Calu3 (cell line): ENCODE results near the gene ART5. TPM values are rescaled to one million over a fixed set of nuclear protein-coding genes. Genes with fewer than 3 reads are reported as not detected.

Experiments
- BruUV-seq: library from RNA; stranded (reverse); fragments of 400-500 nt; replicated peaks from 2 replicates; lab custom pipeline; 2021; lab: Mats Ljungman, UMichigan
- CTCF ChIA-PET: fragments of 300-600 bp; sonication (Branson Sonifier 250); formaldehyde crosslinking; loops from one replicate; lab custom pipeline; 2022; ENCODE audit warnings: antibody characterized with exemption; lab: Charles Lee
- DNase-seq: peaks from one replicate; pipeline ENCODE4 v3.0.0; 2022
- H3K27ac Mint-ChIP-seq: one replicate; pipeline ENCODE4 v1.8.0; 2022; ENCODE audit warnings: mixed read lengths; ENCODE audit not compliant: unreplicated experiment
- H3K27me3 Mint-ChIP-seq: one replicate; pipeline ENCODE4 v1.8.0; 2022; ENCODE audit warnings: mixed read lengths; ENCODE audit not compliant: unreplicated experiment
- H3K36me3 Mint-ChIP-seq: one replicate; pipeline ENCODE4 v1.8.0; 2022; ENCODE audit warnings: mild to moderate bottlenecking, moderate library complexity, mixed read lengths; ENCODE audit not compliant: insufficient read depth, unreplicated experiment
- H3K4me1 Mint-ChIP-seq: one replicate; pipeline ENCODE4 v1.8.0; 2022; ENCODE audit warnings: mild to moderate bottlenecking, low read depth, mixed read lengths; ENCODE audit not compliant: unreplicated experiment
- H3K4me3 Mint-ChIP-seq: one replicate; pipeline ENCODE4 v1.8.0; 2022; ENCODE audit warnings: mild to moderate bottlenecking, low read depth, moderate library complexity, mixed read lengths; ENCODE audit not compliant: unreplicated experiment
- H3K9me3 Mint-ChIP-seq: one replicate; pipeline ENCODE4 v1.8.0; 2022; ENCODE audit warnings: low read depth, mixed read lengths; ENCODE audit not compliant: unreplicated experiment
- CTCF ChIP-seq: fragments of 200-600 bp; IDR thresholded peaks from one replicate; pipeline ENCODE4 v1.8.0; 2022; ENCODE audit warnings: antibody characterized with exemption; ENCODE audit not compliant: unreplicated experiment
- intact Hi-C: fragments of 100-400 bp; cut with micrococcal nuclease; formaldehyde crosslinking; loops from one replicate; pipeline ENCODE4 v1.10.0; 2022; ENCODE audit not compliant: unreplicated experiment
- total RNA-seq: library from RNA; stranded (reverse); gene quantifications from 2 replicates; pipeline ENCODE4 v1.2.3, GENCODE V29; 2022

Gene ART5
- total RNA-seq, 1 experiment from 2014 or later, result not detected

- Mint-ChIP-seq H3K9me3 (no peaks in the 10 kb centered on the region), H3K4me1 (no peaks in the 10 kb centered on the region), H3K27ac (no peak overlapping the region), H3K36me3 (no peaks in the 10 kb centered on the region), H3K4me3 (no peak overlapping the region), H3K27me3 (peaks cover 48% of the 10 kb centered on the region)
- BruUV-seq, result no TSS peak
- TF ChIP-seq CTCF, result no peak
- CTCF ChIA-PET, result no interaction called here
- no peak for DNase-seq
- intact Hi-C loops, result no loop called here
These were observed 19.3 kb downstream of the ART5 start for GRCh38 chr11:3622521-3622920.

GRCh38 chr11:3617990-3618389 lies 23.8 kb downstream of the ART5 start:
- no TSS peak for BruUV-seq
- DNase-seq, result no peak
- H3K9me3 Mint-ChIP-seq, result no peaks in the 10 kb centered on the region
- CTCF ChIA-PET, result no interaction called here
- H3K4me3 Mint-ChIP-seq, result no peak overlapping the region
- H3K36me3 Mint-ChIP-seq, result no peaks in the 10 kb centered on the region
- no peak overlapping the region for H3K27ac Mint-ChIP-seq
- H3K27me3 Mint-ChIP-seq, result peaks cover 80% of the 10 kb centered on the region
- no peak for TF ChIP-seq CTCF
- intact Hi-C loops, result no loop called here
- H3K4me1 Mint-ChIP-seq, result no peaks in the 10 kb centered on the region

DNA sequence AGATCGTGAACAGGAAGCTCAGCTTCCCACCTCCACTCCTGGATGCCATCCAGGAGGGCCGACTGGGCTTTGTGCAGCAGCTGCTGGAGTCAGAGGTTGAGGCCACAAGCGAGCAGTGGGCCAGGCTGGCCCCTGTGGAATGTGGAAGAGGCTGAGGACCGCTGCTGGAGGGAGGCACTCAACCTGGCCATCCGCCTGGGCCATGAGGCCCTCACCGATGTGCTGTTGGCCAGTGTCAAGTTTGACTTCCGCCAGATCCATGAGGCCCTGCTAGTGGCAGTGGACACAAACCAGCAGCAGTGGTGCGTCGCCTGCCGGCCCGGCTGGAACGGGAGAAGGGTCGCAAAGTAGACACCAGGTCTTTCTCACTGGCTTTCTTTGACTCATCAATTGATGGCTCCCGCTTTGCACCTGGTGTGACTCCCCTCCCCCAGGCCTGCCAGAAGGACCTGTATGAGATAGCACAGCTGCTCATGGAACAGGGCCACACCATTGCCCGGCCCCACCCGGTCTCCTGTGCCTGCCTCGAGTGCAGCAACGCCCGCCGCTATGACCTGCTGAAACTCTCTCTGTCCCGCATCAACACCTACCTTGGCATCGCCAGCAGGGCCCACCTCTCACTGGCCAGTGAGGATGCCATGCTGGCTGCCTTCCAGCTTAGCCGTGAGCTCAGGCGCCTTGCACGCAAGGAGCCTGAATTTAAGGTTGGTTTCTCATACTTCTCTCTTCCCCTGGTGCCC lies 24.9 kb downstream of the ART5 start:
- intact Hi-C loops, result no loop called here
- no TSS peak for BruUV-seq
- DNase-seq, result no peak
- Mint-ChIP-seq H3K27me3 (peaks cover 69% of the 10 kb centered on the region), H3K4me1 (no peaks in the 10 kb centered on the region), H3K4me3 (no peak overlapping the region), H3K9me3 (no peaks in the 10 kb centered on the region), H3K27ac (no peak overlapping the region), H3K36me3 (no peaks in the 10 kb centered on the region)
- TF ChIP-seq CTCF, result no peak
- CTCF ChIA-PET, result no interaction called here

DNA sequence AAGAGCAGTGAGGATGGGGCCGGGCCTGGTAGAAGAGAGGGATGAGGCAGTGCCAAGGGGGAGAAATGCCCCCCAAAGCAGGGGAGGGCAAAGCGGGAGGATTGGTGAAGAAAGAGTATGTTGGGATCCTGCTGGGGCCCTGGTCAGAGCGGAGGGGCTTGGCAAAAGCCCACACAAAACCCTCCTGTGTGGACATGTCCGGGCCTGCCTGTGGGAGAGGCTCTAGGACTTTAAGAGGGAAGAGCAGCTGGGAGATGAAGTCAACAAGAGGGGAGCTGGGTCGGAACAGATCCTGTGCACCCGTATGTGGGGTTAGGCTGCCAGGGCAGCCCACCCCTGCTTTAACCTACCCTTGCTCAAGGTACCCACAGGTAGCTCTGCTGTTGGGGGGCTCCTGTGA lies 25.8 kb downstream of the ART5 start:
- H3K9me3 Mint-ChIP-seq, result no peaks in the 10 kb centered on the region
- intact Hi-C loops, result no loop called here
- no peak for TF ChIP-seq CTCF
- no TSS peak for BruUV-seq
- H3K36me3 Mint-ChIP-seq, result no peaks in the 10 kb centered on the region
- no peak for DNase-seq
- peaks cover 67% of the 10 kb centered on the region for H3K27me3 Mint-ChIP-seq
- no peak overlapping the region for H3K27ac Mint-ChIP-seq
- H3K4me3 Mint-ChIP-seq, result no peak overlapping the region
- CTCF ChIA-PET, result no interaction called here
- no peaks in the 10 kb centered on the region for H3K4me1 Mint-ChIP-seq
